ENCODE data around the gene ARAF. TPM values are rescaled to one million over a fixed set of nuclear protein-coding genes. Genes with fewer than 3 reads are reported as not detected.

ARAF gene
- total RNA-seq, 1 experiment from 2014 or later = 35.4 TPM

DNA sequence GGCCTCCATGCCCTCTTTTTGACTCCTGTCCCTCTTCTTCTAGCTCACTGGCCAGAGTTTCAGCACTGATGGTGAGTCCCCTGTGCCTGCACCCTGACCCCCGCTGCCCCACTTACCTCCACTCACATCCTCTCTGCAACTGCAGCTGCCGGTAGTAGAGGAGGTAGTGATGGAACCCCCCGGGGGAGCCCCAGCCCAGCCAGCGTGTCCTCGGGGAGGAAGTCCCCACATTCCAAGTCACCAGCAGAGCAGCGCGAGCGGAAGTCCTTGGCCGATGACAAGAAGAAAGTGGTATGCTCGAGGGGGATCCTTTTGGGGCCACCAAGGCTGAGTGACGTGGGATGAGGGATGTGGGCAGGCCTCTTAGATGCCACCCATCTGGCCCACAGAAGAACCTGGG is 5.8 kb downstream of the ARAF start:
- no TSS peak for BruUV-seq (replicated peaks)
- no peak overlapping the region for H3K4me2 ChIP-seq (ENCODE audit: low read length)
- no peaks in the 10 kb centered on the region for H3K9me3 ChIP-seq (ENCODE audit: control insufficient read depth in 1 of 2, insufficient read depth in 1 of 2, low read depth in 1 of 2, low read length in 2 of 2)
- peaks cover 14% of the 10 kb centered on the region for H3K79me2 ChIP-seq (ENCODE audit: insufficient read depth, low read length)
- no peaks in the 10 kb centered on the region for H3K27me3 ChIP-seq (ENCODE audit: insufficient read depth, low read length)
- TF ChIP-seq POLR2AphosphoS5 (IDR thresholded peaks at IDR 0.05; ENCODE audit: low read depth, low read length) (no peak), ZFX (IDR thresholded peaks at IDR 0.05) (no peak), TCF7L2 (IDR thresholded peaks at IDR 0.05; ENCODE audit: borderline replicate concordance, extremely low read depth, insufficient read depth, insufficient read length) (no peak), ZNF274 (IDR thresholded peaks at IDR 0.05; ENCODE audit: low read depth, low read length) (no peak), POLR2A (IDR thresholded peaks at IDR 0.05; ENCODE audit: borderline replicate concordance, extremely low read depth, insufficient read depth, insufficient read length) (no peak), EZH2 (IDR thresholded peaks at IDR 0.05) (no peak), ELF1 (IDR thresholded peaks at IDR 0.05; ENCODE audit: borderline replicate concordance, low read depth) (no peak)
- TF ChIP-seq, protein P1, sequence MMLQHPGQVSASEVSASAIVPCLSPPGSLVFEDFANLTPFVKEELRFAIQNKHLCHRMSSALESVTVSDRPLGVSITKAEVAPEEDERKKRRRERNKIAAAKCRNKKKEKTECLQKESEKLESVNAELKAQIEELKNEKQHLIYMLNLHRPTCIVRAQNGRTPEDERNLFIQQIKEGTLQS (IDR thresholded peaks at IDR 0.05) = no peak
- DNase-seq (ENCODE audit: low read depth, low spot score) = no peak
- no peaks in the 10 kb centered on the region for H3K9me2 ChIP-seq (ENCODE audit: insufficient read depth)
- H3K4me3 ChIP-seq (replicated peaks in 1 of 2; ENCODE audit: low read depth in 1 of 2, low read length in 2 of 2) = no peak overlapping the region
- no peak overlapping the region for H2AFZ ChIP-seq (ENCODE audit: low read depth, low read length, poor library complexity, severe bottlenecking)
- H3K36me3 ChIP-seq (ENCODE audit: control insufficient read depth in 1 of 2, insufficient read depth in 2 of 2, low read length in 2 of 2) = peaks cover 0 to 6% of the 10 kb centered on the region in 2 experiments; a peak in 3 of 4 replicates
- RAD21 ChIA-PET (ENCODE audit: low non-redundant PET in 1 of 2, low total read pairs in 2 of 2, uncharacterized antibody in 2 of 2, unreplicated experiment in 2 of 2) = no interaction called here
- CTCF ChIA-PET = no interaction called here
- peaks cover 0 to 7% of the 10 kb centered on the region in 2 experiments; a peak in 1 of 4 replicates for H3K4me1 ChIP-seq (ENCODE audit: control insufficient read depth in 1 of 2, insufficient read depth in 2 of 2, low read length in 2 of 2)
- intact Hi-C loops (cut with micrococcal nuclease) = loop anchor here (10.0 kb wide), 2 partner anchors 268 to 928 kb away; partner anchors contain the start of gene ZNF81
- ATAC-seq = no peak
- H4K20me1 ChIP-seq (ENCODE audit: insufficient read depth) = no peaks in the 10 kb centered on the region
- no peak overlapping the region for H3K9ac ChIP-seq (ENCODE audit: low read length)
- POLR2A ChIA-PET = no interaction called here
- H3K27ac ChIP-seq (ENCODE audit: low read depth, low read length) = no peak overlapping the region

DNA sequence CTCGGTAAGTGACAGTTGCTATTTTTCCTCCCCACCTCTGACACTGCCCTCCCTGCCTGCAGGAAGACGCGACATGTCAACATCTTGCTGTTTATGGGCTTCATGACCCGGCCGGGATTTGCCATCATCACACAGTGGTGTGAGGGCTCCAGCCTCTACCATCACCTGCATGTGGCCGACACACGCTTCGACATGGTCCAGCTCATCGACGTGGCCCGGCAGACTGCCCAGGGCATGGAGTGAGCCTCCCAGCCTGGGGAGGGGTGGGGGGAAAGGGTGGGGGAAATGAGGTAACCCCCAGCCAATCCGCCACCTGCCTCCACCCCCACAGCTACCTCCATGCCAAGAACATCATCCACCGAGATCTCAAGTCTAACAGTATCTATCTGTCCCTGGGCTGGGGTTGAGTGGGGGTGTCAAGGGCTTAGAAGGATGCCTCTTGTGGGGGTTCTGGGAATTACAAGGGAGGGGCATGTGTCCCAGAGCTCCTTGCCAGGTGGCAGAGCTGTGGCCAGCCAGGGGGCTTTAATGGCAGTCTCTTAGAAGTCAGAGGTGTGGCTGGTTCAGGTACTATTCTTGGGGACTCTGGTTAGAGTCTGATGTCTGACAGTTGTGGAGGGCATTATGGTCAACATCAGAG is 7.8 kb downstream of the ARAF start:
- Histone ChIP-seq H3K9ac (ENCODE audit: low read length) (no peak overlapping the region), H3K9me2 (ENCODE audit: insufficient read depth) (no peaks in the 10 kb centered on the region), H3K27ac (ENCODE audit: low read depth, low read length) (no peak overlapping the region), H3K9me3 (ENCODE audit: control insufficient read depth in 1 of 2, insufficient read depth in 1 of 2, low read depth in 1 of 2, low read length in 2 of 2) (no peaks in the 10 kb centered on the region), H3K4me1 (ENCODE audit: control insufficient read depth in 1 of 2, insufficient read depth in 2 of 2, low read length in 2 of 2) (peaks cover 0 to 12% of the 10 kb centered on the region in 2 experiments; a peak in 1 of 4 replicates), H4K20me1 (ENCODE audit: insufficient read depth) (no peaks in the 10 kb centered on the region), H3K36me3 (ENCODE audit: control insufficient read depth in 1 of 2, insufficient read depth in 2 of 2, low read length in 2 of 2) (peaks cover 0 to 6% of the 10 kb centered on the region in 2 experiments; a peak in 2 of 4 replicates), H3K79me2 (ENCODE audit: insufficient read depth, low read length) (no peaks in the 10 kb centered on the region), H3K27me3 (ENCODE audit: insufficient read depth, low read length) (no peaks in the 10 kb centered on the region), H3K4me3 (replicated peaks in 1 of 2; ENCODE audit: low read depth in 1 of 2, low read length in 2 of 2) (no peak overlapping the region), H2AFZ (ENCODE audit: low read depth, low read length, poor library complexity, severe bottlenecking) (no peak overlapping the region), H3K4me2 (ENCODE audit: low read length) (no peak overlapping the region)
- CTCF ChIA-PET = no interaction called here
- POLR2A ChIA-PET = no interaction called here
- intact Hi-C loops (cut with micrococcal nuclease) = loop anchor here (10.0 kb wide), 2 partner anchors 266 to 926 kb away; partner anchors contain the start of gene ZNF81
- no TSS peak for BruUV-seq (replicated peaks)
- RAD21 ChIA-PET (ENCODE audit: low non-redundant PET in 1 of 2, low total read pairs in 2 of 2, uncharacterized antibody in 2 of 2, unreplicated experiment in 2 of 2) = no interaction called here
- no peak for TF ChIP-seq POLR2A (IDR thresholded peaks at IDR 0.05; ENCODE audit: borderline replicate concordance, extremely low read depth, insufficient read depth, insufficient read length)
- TF ChIP-seq, protein P2, sequence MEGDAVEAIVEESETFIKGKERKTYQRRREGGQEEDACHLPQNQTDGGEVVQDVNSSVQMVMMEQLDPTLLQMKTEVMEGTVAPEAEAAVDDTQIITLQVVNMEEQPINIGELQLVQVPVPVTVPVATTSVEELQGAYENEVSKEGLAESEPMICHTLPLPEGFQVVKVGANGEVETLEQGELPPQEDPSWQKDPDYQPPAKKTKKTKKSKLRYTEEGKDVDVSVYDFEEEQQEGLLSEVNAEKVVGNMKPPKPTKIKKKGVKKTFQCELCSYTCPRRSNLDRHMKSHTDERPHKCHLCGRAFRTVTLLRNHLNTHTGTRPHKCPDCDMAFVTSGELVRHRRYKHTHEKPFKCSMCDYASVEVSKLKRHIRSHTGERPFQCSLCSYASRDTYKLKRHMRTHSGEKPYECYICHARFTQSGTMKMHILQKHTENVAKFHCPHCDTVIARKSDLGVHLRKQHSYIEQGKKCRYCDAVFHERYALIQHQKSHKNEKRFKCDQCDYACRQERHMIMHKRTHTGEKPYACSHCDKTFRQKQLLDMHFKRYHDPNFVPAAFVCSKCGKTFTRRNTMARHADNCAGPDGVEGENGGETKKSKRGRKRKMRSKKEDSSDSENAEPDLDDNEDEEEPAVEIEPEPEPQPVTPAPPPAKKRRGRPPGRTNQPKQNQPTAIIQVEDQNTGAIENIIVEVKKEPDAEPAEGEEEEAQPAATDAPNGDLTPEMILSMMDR (IDR thresholded peaks at IDR 0.05 in 2 of 3, conservative IDR thresholded peaks at IDR 0.05 in 1 of 3; ENCODE audit: borderline replicate concordance in 1 of 3, insufficient read depth in 1 of 3, low read depth in 2 of 3, low read length in 2 of 3) = peak in 2 of 3 experiments; percentile 42 to 45; a peak in 4 of 6 replicates
- DNase-seq (ENCODE audit: low read depth, low spot score) = no peak
- ATAC-seq = peak; percentile 77

Measured in HCT116 (cell line).